Measurements from ENCODE around the gene TDRKH.
"Not testable (repeated sequence)": the region's sequence is repeated elsewhere in the genome, so short reads cannot be mapped to it uniquely, and the experiment has no call there.

TDRKH gene

DNA sequence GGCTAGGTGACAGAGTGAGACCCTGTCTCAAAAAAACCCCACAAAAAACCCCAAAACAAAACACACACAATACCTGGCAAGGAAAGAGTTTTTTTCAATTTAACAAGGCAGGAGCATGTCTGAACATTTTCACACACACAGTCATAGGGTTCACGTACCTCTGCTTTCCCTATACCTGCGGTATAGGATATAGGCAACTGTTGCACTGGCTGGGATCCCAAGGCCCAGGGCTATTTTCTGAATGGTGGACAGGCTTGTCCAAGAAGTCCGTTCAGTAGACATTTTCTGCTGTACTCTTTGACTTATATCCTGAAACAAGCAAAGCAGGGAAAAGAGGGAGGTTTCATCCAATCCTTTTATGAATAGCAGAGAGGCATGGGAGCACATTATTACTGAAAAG, 7.6 kb downstream of the TDRKH start:
- in situ Hi-C loops (cut with HindIII; ENCODE audit: low sequenced_read_pairs) = no loop called here
- DNase-seq (ENCODE audit: low read depth) = no peak
- no peak overlapping the region for H3K4me3 ChIP-seq (ENCODE audit: low read depth, low read length)
- TF ChIP-seq, protein P1, sequence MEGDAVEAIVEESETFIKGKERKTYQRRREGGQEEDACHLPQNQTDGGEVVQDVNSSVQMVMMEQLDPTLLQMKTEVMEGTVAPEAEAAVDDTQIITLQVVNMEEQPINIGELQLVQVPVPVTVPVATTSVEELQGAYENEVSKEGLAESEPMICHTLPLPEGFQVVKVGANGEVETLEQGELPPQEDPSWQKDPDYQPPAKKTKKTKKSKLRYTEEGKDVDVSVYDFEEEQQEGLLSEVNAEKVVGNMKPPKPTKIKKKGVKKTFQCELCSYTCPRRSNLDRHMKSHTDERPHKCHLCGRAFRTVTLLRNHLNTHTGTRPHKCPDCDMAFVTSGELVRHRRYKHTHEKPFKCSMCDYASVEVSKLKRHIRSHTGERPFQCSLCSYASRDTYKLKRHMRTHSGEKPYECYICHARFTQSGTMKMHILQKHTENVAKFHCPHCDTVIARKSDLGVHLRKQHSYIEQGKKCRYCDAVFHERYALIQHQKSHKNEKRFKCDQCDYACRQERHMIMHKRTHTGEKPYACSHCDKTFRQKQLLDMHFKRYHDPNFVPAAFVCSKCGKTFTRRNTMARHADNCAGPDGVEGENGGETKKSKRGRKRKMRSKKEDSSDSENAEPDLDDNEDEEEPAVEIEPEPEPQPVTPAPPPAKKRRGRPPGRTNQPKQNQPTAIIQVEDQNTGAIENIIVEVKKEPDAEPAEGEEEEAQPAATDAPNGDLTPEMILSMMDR (IDR thresholded peaks at IDR 0.05; ENCODE audit: low read depth, low read length, missing control alignments) = no peak

DNA sequence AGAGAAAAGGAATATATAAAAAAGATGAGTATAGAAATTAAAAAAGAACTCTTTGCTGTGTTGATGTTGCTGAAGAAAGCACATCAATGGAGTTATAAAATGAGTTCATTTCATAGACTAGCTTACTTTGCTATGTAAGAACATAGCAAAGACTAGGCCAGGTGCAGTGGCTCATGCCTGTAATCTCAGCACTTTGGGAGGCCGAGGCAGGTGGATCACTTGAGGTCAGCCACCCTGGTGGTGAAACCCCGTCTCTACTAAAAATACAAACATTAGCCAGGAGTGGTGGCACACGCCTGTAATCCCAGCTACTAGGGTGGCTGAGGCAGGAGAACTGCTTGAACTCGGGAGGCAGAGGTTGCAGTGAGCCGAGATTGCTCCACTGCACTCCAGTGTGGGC, 8.3 kb downstream of the TDRKH start:
- in situ Hi-C loops (cut with HindIII; ENCODE audit: low sequenced_read_pairs); DNase-seq (ENCODE audit: low read depth); H3K4me3 ChIP-seq (ENCODE audit: low read depth, low read length): not testable (repeated sequence)

DNA sequence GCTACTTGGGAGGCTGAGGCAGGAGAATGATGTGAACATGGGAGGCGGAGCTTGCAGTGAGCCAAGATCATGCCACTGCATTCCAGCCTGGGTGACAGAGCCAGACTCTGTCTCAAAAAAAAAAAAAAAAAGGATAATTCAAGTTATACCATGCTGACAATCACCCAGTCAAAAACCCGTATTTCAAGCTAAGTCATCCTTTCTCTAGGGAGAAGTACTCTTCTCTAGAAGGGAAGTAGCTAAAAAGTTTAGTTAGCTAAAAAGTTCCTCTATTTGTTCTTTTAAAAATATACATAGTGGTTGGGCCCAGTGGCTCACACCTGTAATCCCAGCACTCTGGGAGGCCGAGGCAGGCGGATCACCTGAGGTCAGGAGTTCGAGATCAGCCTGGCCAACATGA, 9.6 kb downstream of the TDRKH start:
- in situ Hi-C loops (cut with HindIII; ENCODE audit: low sequenced_read_pairs); DNase-seq (ENCODE audit: low read depth); H3K4me3 ChIP-seq (ENCODE audit: low read depth, low read length): not testable (repeated sequence)

DNA sequence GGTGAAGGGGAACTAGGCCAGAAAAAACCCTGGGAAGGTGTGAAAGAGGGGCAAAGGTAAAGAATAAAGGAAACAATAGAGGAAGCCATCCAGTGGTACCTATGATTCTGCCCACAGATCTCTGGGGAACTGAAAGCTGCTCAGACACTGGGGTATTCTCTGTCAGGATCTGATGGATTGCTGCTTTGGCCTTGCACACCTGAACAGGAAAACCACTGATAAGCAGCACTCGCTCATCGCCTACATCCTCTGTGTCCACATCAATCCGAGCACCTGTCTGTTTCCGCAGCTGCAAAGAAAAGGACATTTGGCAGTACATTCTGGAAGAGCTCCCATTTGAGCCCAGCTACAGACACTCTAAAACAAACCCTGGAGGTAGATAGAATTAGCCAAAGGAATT, 10.4 kb downstream of the TDRKH start:
- no peak for DNase-seq (ENCODE audit: low read depth)
- in situ Hi-C loops (cut with HindIII; ENCODE audit: low sequenced_read_pairs) = no loop called here
- H3K4me3 ChIP-seq (ENCODE audit: low read depth, low read length) = no peak overlapping the region
- TF ChIP-seq, protein P1 (IDR thresholded peaks at IDR 0.05; ENCODE audit: low read depth, low read length, missing control alignments) = no peak

DNA sequence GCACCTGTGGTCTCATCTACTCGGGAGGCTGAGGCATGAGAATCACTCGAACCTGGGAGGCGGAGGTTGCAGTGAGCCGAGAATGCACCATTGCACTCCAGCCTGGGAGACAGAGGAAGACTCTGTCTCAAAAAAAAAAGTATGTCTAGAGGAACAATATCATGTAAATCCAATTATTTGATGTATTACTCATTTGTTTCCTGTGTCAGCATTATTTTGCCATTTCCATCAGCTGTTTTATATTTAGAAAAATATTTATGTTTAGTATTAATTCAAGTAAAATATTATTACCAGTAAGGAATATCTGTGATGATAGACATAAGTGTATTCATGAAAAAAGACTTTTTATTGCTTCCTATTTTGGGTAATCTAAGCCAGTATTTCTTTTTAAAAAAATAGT, 13.0 kb downstream of the TDRKH start:
- no peak overlapping the region for H3K4me3 ChIP-seq (ENCODE audit: low read depth, low read length)
- TF ChIP-seq, protein P1 (IDR thresholded peaks at IDR 0.05; ENCODE audit: low read depth, low read length, missing control alignments) = no peak
- DNase-seq (ENCODE audit: low read depth) = no peak
- in situ Hi-C loops (cut with HindIII; ENCODE audit: low sequenced_read_pairs) = no loop called here

DNA sequence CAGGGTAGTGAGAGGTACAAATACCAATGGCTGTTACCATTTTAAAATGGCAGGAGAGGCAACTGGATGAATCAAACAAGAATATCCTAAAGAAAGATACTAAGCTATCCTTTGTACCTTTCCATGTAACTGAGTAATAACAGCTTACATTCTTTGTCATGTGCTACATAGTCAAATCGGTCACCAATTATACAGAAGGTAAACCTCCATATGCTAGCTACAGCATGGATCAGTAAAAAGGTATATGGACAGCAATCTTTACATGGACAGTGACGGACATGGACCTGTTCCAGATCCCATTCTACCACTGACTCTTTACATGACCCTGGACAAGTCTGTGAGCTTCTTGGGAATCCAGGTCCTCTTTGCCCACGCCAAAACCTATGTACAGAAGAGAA, 13.6 kb downstream of the TDRKH start:
- DNase-seq (ENCODE audit: low read depth) = no peak
- TF ChIP-seq, protein P1 (IDR thresholded peaks at IDR 0.05; ENCODE audit: low read depth, low read length, missing control alignments) = no peak
- H3K4me3 ChIP-seq (ENCODE audit: low read depth, low read length) = no peak overlapping the region
- in situ Hi-C loops (cut with HindIII; ENCODE audit: low sequenced_read_pairs) = no loop called here

DNA sequence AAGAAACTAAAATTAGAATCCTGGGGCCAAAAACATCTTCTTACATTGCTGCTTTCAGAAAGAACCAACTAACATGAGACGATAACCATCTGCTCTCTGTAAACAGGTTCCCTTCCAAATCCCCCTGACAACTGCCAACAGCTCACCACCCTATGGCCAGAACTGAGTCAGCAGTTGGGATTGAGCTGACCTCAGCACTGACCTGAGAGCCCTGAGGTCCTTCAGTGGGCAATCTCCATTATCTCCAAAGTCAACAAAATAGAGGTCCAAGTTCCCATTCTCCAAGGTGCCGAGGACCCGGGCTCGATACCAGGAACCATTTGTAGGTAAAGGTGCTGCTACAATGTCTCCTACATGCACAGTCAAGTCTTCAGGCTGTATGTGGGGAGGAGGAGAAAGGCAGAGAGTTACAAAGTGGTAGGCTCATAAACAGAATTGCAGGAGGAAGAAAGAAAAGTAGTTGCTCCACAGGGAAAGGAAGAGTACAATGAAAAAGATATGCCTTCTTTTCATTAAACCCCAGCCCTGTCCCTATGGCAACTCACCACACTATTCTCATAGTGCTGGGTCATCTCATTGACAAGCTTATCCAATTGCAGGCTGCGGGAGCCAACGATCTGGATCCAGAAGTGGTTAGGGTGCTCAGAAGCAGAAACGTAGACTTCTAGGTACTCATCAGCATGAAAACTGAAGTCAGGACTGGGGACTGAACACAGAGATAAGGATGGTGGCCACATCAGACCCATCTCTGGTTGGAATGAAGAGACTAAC, 14.2 kb downstream of the TDRKH start:
- TF ChIP-seq, protein P1 (IDR thresholded peaks at IDR 0.05; ENCODE audit: low read depth, low read length, missing control alignments) = no peak
- DNase-seq (ENCODE audit: low read depth) = no peak
- in situ Hi-C loops (cut with HindIII; ENCODE audit: low sequenced_read_pairs) = no loop called here
- H3K4me3 ChIP-seq (ENCODE audit: low read depth, low read length) = no peak overlapping the region

All from astrocyte of the cerebellum (primary cell).